AG04449 (cell line): ENCODE results near the gene HTN1.
"Not testable (repeated sequence)": the region's sequence is repeated elsewhere in the genome, so short reads cannot be mapped to it uniquely, and the experiment has no call there.

Experiments used
- CTCF ChIA-PET: fragments of 350-600 bp; formaldehyde crosslinking; extraction: SDS; loops from one replicate; lab custom pipeline; 2021; ENCODE audit warnings: antibody characterized with exemption; lab: Yijun Ruan, JAX
- POLR2A ChIA-PET: fragments of 400-600, 350-600 bp; formaldehyde crosslinking; extraction: SDS; loops from one replicate; lab custom pipeline; 2020; ENCODE audit warnings: antibody characterized with exemption, inconsistent platforms; lab: Yijun Ruan, JAX
- DNase-seq: peaks from one replicate; pipeline ENCODE4 v3.0.0-alpha.2; 2010; ENCODE audit warnings: low read depth, low spot score
- H3K4me3 ChIP-seq: 2 replicates; pipeline ENCODE4 v1.5.1; 2011; ENCODE audit warnings: low read depth, mild to moderate bottlenecking, control low read depth, low read length
- CTCF ChIP-seq: IDR thresholded peaks from one replicate; pipeline ENCODE4 v1.5.1; 2011; ENCODE audit warnings: mild to moderate bottlenecking, moderate library complexity, low read length, control low read depth, inconsistent platforms; ENCODE audit not compliant: insufficient read depth; ENCODE audit errors: missing control alignments

The HTN1 gene

DNA sequence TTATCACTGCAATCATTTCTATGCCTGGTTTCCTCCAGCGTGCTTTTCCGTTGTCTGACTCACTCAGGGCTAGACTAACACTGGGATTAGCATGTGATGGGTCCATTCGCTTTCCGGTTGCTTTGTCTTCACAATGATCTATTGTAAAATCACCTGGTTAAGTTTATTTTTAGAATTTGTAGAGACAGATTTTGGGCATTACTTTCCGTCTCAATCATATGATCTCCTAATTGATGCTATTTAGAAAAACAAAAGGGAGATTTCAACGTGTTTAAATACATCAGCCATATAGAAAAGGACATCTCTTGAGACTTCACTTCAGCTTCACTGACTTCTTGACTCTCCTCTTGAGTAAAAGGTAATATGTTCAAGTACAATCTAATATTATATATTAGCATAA lies at the start of gene HTN1:
Gene HTN1, plus strand, starts transcription at position 301 of the 400 bp plus-strand sequence. CDS start 2,639 bp downstream, outside the sequence.
- CTCF ChIA-PET, H3K4me3 ChIP-seq, DNase-seq, POLR2A ChIA-PET: not testable (repeated sequence)

DNA sequence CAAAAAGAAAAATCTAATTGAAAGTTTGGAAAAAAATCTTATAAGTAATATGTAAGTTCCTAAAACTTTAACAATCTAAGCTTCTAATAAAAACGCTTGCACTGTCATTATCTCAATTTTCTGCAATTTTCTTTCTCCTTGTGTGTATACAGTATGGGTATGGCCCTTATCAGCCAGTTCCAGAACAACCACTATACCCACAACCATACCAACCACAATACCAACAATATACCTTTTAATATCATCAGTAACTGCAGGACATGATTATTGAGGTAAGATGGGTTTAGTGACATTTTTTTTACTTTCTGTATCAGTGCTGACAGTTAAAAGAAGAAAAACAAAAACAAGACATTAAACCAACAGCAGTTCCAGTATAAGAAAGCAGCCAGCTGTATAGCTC lies 49.5 kb upstream of the HTN1 start:
- ChIA-PET CTCF (no interaction called here), POLR2A (no interaction called here)
- no peak overlapping the region for H3K4me3 ChIP-seq
- TF ChIP-seq CTCF: no peak
- DNase-seq: no peak

DNA sequence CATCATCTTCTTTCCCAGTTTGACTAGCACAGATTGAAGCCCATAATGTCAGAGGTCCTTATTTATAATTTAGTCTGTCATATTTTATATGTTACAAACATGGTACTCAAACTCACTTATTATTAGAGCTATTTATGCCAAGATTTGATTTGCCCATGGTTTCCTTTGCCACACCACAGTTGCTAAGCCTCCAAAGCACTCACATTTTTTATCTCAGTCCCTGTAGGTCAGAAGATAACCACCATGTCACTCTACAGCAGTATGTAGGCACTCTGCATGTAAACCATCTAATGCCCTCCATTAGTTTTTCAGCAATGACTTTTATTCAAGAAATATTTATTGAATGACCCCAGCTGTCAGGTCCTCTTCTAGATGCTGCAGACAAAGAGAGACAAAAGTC lies 47.7 kb upstream of the HTN1 start:
- ChIA-PET POLR2A (no interaction called here), CTCF (no interaction called here)

GRCh38 chr4:70008771-70009170 lies 41.5 kb upstream of the HTN1 start:
- H3K4me3 ChIP-seq: no peak overlapping the region
- POLR2A ChIA-PET: no interaction called here
- CTCF ChIA-PET: no interaction called here
- TF ChIP-seq CTCF: no peak
- no peak for DNase-seq

More for the DNA sequence above, 47.7 kb upstream of the HTN1 start:
- no peak for TF ChIP-seq CTCF
- no peak for DNase-seq
- H3K4me3 ChIP-seq: no peak overlapping the region

- CTCF ChIA-PET, H3K4me3 ChIP-seq, POLR2A ChIA-PET, DNase-seq: not testable (repeated sequence)
Measured at GRCh38 chr4:70019006-70019405, 31.2 kb upstream of the HTN1 start.

- TF ChIP-seq CTCF: no peak
- POLR2A ChIA-PET: no interaction called here
- DNase-seq: no peak
- CTCF ChIA-PET: no interaction called here
- no peak overlapping the region for H3K4me3 ChIP-seq
Measured at GRCh38 chr4:70023218-70023617, 27.0 kb upstream of the HTN1 start.

DNA sequence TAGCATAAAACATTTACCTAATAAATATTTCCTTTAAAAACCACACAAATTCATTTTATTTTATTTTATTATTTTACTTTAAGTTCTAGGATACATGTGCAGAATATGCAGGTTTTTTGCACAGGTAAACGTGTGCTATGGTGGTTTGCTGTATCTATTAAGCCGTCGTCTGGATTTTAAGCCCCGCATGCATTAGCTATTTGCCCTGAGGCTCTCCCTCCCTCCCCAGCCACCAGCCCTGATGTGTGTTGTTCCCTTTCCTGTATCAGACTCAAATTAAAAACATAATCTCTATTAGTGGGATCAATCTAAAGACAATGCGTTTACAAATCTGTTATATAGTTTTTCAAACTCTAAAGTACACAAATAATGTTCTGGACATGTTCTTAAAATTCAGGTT lies 23.2 kb upstream of the HTN1 start:
- CTCF ChIA-PET: no interaction called here
- TF ChIP-seq CTCF: no peak
- POLR2A ChIA-PET: no interaction called here
- DNase-seq: no peak
- H3K4me3 ChIP-seq: no peak overlapping the region

- DNase-seq, H3K4me3 ChIP-seq, POLR2A ChIA-PET, CTCF ChIA-PET: not testable (repeated sequence)
Measured at GRCh38 chr4:70028159-70028558, 22.1 kb upstream of the HTN1 start, which contains the start of gene HTN3. HTN3 (plus strand) TSS chr4:70028459; CDS start chr4:70030741, 2,282 bp downstream.

DNA sequence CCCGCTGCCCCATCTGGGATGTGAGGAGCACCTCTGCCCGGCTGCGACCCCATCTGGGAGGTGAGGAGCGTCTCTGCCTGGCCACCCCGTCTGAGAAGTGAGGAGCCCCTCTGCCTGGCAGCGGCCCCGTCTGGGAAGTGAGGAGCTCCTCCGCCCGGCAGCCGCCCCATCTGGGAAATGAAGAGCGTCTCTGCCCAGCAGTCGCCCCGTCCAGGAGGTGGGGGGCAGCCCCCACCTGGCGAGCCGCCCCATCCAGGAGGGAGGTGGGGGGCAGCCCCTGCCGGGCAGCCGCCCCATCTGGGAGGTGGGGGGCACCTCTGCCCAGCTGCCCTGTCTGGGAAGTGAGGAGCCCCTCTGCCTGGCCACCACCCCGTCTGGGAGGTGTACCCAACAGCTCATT lies 12.7 kb upstream of the HTN1 start:
- POLR2A ChIA-PET, H3K4me3 ChIP-seq, DNase-seq, CTCF ChIA-PET: not testable (repeated sequence)

GRCh38 chr4:70039928-70040327 lies 10.3 kb upstream of the HTN1 start:
- DNase-seq, H3K4me3 ChIP-seq, POLR2A ChIA-PET, CTCF ChIA-PET: not testable (repeated sequence)
